Measurements from ENCODE around the gene VAV3.

DNA sequence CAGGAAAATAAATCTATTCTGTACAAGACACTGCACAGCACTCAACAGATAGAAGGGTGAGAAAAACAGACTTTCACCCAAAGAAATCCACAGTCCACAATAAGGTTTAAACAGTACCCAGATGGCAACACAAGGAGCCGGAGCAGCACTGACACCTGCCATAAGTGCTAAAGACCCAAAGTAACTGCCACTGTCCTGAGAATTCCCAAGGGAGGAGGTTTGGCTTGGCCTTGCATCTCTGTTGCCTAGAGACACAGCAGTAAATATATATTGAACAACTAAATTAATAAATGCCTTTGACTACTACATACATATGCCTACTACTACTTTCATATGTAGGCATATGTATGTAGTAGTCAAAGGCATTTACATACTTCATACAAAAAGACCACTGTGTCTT lies 68.0 kb downstream of the VAV3 start:
- TF ChIP-seq CTCF (optimal IDR thresholded peaks at IDR 0.05 in 1 of 3, IDR thresholded peaks at IDR 0.05 in 1 of 3, conservative IDR thresholded peaks at IDR 0.05 in 1 of 3; ENCODE audit: extremely low read depth in 1 of 3, insufficient read depth in 2 of 3, low read length in 3 of 3) (no peak), EZH2 (IDR thresholded peaks at IDR 0.05; ENCODE audit: low read length) (no peak)
